HEK293 (cell line): ENCODE results near the gene RIPK3.

ENCODE experiments used
- CTCF ChIA-PET: fragments of 350-600 bp; formaldehyde crosslinking; extraction: SDS; loops from one replicate; lab custom pipeline; 2021; ENCODE audit warnings: antibody characterized with exemption; lab: Yijun Ruan, JAX
- POLR2A ChIA-PET: fragments of 300-600 bp; formaldehyde crosslinking; extraction: SDS; loops from one replicate; lab custom pipeline; 2020; ENCODE audit warnings: antibody characterized with exemption, inconsistent platforms; lab: Yijun Ruan, JAX
- H3K27ac ChIP-seq: fragments of 200-500 bp; sonication (Bioruptor generic); 2 replicates; pipeline ENCODE4 v1.5.1; 2014; ENCODE audit warnings: low read depth, low read length, control low read depth, inconsistent platforms; ENCODE audit errors: extremely low read depth
- H3K36me3 ChIP-seq, 2 experiments: fragments of 200-500 bp in 1 of 2; sonication (Bioruptor generic) in 1 of 2; 1 replicate in 1 of 2; 2 replicates in 1 of 2; pipeline ENCODE4 v1.5.1; 2014 to 2017; ENCODE audit warnings: inconsistent platforms in 2 of 2, low read length in 2 of 2; ENCODE audit not compliant: control insufficient read depth in 2 of 2, insufficient read depth in 1 of 2
- H3K4me1 ChIP-seq: fragments of 200-500 bp; sonication (Bioruptor generic); 2 replicates; pipeline ENCODE4 v1.5.1; 2014; ENCODE audit warnings: mild to moderate bottlenecking, low read length, inconsistent platforms; ENCODE audit not compliant: control insufficient read depth, insufficient read depth
- H3K4me3 ChIP-seq: 2 replicates; pipeline ENCODE4 v1.5.1; 2011; ENCODE audit warnings: low read depth, mild to moderate bottlenecking, control low read depth, low read length, moderate library complexity
- H3K9me3 ChIP-seq: fragments of 200-500 bp; sonication (Bioruptor generic); 2 replicates; pipeline ENCODE4 v1.5.1; 2014; ENCODE audit warnings: low read depth, low read length, inconsistent platforms; ENCODE audit not compliant: control insufficient read depth, insufficient read depth
- GLIS1 ChIP-seq: fragments of 450-650 bp; formaldehyde crosslinking; IDR thresholded peaks from 2 replicates; pipeline ENCODE4 v1.5.1; 2016; ENCODE audit warnings: missing biosample characterization, missing genetic modification characterization
- KLF7 ChIP-seq: fragments of 450-650 bp; formaldehyde crosslinking; IDR thresholded peaks from 2 replicates; pipeline ENCODE4 v1.5.1; 2016; ENCODE audit warnings: missing biosample characterization, missing genetic modification characterization, borderline replicate concordance
- SP7 ChIP-seq: fragments of 450-650 bp; formaldehyde crosslinking; IDR thresholded peaks from 2 replicates; pipeline ENCODE4 v1.5.1; 2016; ENCODE audit warnings: missing biosample characterization, missing genetic modification characterization
- TRIM28 ChIP-seq: IDR thresholded peaks from 2 replicates; pipeline ENCODE4 v1.6.1; 2011; ENCODE audit warnings: low read length, control low read depth, borderline replicate concordance
- ZBTB17 ChIP-seq: fragments of 450-650 bp; formaldehyde crosslinking; IDR thresholded peaks from 2 replicates; pipeline ENCODE4 v1.5.1; 2016; ENCODE audit warnings: missing biosample characterization, missing genetic modification characterization
- ZBTB20 ChIP-seq: fragments of 450-650 bp; formaldehyde crosslinking; IDR thresholded peaks from 2 replicates; pipeline ENCODE4 v1.5.1; 2016; ENCODE audit warnings: missing biosample characterization, missing genetic modification characterization
- ZFHX2 ChIP-seq: fragments of 450-650 bp; formaldehyde crosslinking; conservative IDR thresholded peaks from 2 replicates; pipeline ENCODE4 v1.5.1; 2016; ENCODE audit warnings: missing biosample characterization, missing genetic modification characterization
- ZNF175 ChIP-seq: fragments of 450-650 bp; formaldehyde crosslinking; IDR thresholded peaks from 2 replicates; pipeline ENCODE4 v1.5.1; 2016; ENCODE audit warnings: missing biosample characterization, missing genetic modification characterization
- ZNF248 ChIP-seq: fragments of 450-650 bp; formaldehyde crosslinking; IDR thresholded peaks from 2 replicates; pipeline ENCODE4 v1.5.1; 2017; ENCODE audit warnings: missing biosample characterization, missing genetic modification characterization
- ZNF544 ChIP-seq: fragments of 450-650 bp; formaldehyde crosslinking; IDR thresholded peaks from 2 replicates; pipeline ENCODE4 v1.5.0; 2017; ENCODE audit warnings: missing biosample characterization, missing genetic modification characterization
- ZNF600 ChIP-seq: fragments of 450-650 bp; formaldehyde crosslinking; IDR thresholded peaks from 2 replicates; pipeline ENCODE4 v1.5.1; 2016; ENCODE audit warnings: missing biosample characterization, missing genetic modification characterization
- ZNF654 ChIP-seq: fragments of 450-650 bp; formaldehyde crosslinking; IDR thresholded peaks from 2 replicates; pipeline ENCODE4 v1.5.1; 2016; ENCODE audit warnings: low read depth, missing biosample characterization, missing genetic modification characterization
- ZNF76 ChIP-seq: fragments of 450-650 bp; formaldehyde crosslinking; IDR thresholded peaks from 2 replicates; pipeline ENCODE4; 2016; ENCODE audit warnings: low read depth, missing biosample characterization, missing genetic modification characterization, borderline replicate concordance
- ZNF776 ChIP-seq: fragments of 450-650 bp; formaldehyde crosslinking; IDR thresholded peaks from 2 replicates; pipeline ENCODE4 v1.5.0; 2017; ENCODE audit warnings: missing biosample characterization, missing genetic modification characterization, borderline replicate concordance
- TF ChIP-seq, protein P1 (sequence below): fragments of 450-650 bp; formaldehyde crosslinking; IDR thresholded peaks from 2 replicates; pipeline ENCODE4 v1.5.1; 2016; ENCODE audit warnings: missing biosample characterization, missing genetic modification characterization, low read depth
- TF ChIP-seq, protein P2 (sequence below): fragments of 450-650 bp; formaldehyde crosslinking; IDR thresholded peaks from 2 replicates; pipeline ENCODE4 v1.5.1; 2016; ENCODE audit warnings: missing biosample characterization, missing genetic modification characterization
- TF ChIP-seq, protein P3 (sequence below): fragments of 450-650 bp; formaldehyde crosslinking; IDR thresholded peaks from 2 replicates; pipeline ENCODE4 v1.5.1; 2017; ENCODE audit warnings: missing biosample characterization, missing genetic modification characterization
- TF ChIP-seq, protein P4 (sequence below): fragments of 450-650 bp; formaldehyde crosslinking; IDR thresholded peaks from 2 replicates; pipeline ENCODE4 v1.5.1; 2016; ENCODE audit warnings: missing biosample characterization, missing genetic modification characterization

RIPK3 gene

DNA sequence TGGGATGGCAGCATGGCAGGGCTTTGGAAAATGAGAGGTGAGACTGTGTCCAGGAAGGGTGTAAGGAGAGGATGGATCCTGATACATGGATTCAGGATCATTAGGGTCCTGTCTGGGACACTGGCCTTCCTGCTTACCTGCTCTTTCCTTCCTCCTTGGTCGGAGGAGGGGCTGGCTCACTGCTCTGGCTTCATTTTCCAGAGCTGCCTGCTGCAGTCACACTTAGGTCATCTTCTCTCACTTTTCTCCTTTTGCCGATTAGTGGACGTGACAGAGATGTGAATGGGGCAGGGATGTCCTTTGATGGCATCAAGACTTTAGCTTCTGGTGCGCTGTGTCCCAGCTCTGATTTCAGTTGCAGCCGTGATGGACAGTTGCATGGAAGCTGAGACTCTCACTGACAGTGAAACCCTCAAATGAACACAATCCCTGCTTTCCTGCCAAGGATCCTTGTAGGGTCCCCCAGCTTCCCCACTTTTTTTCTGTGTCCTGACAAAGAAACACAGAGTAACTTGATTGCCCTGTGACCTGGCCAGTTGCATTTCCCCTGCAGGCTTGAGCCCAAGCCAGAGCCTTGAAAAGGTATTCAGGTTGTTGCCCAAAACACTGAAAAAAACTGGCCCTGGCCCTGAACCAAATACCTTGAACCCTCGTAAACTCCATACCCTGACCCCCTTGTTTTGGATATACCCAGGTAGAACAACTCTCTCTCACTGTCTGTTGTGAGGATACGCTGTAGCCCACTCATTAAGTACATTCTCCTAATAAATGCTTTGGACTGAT is 31.3 kb downstream of the RIPK3 start:
- no peak for TF ChIP-seq ZNF654 (tag by site-specific recombination)
- no peak for TF ChIP-seq ZNF248 (tag by site-specific recombination)
- TF ChIP-seq ZNF175 (tag by site-specific recombination): no peak
- TF ChIP-seq ZBTB20 (tag by site-specific recombination): 0 out of 2 replicates have a peak, but pooled peaks have one; percentile 6
- TF ChIP-seq KLF7 (tag by site-specific recombination): no peak
- TF ChIP-seq ZFHX2 (tag by site-specific recombination): no peak
- TF ChIP-seq, protein P1, sequence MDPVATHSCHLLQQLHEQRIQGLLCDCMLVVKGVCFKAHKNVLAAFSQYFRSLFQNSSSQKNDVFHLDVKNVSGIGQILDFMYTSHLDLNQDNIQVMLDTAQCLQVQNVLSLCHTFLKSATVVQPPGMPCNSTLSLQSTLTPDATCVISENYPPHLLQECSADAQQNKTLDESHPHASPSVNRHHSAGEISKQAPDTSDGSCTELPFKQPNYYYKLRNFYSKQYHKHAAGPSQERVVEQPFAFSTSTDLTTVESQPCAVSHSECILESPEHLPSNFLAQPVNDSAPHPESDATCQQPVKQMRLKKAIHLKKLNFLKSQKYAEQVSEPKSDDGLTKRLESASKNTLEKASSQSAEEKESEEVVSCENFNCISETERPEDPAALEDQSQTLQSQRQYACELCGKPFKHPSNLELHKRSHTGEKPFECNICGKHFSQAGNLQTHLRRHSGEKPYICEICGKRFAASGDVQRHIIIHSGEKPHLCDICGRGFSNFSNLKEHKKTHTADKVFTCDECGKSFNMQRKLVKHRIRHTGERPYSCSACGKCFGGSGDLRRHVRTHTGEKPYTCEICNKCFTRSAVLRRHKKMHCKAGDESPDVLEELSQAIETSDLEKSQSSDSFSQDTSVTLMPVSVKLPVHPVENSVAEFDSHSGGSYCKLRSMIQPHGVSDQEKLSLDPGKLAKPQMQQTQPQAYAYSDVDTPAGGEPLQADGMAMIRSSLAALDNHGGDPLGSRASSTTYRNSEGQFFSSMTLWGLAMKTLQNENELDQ (tag by site-specific recombination): no peak
- no peak for TF ChIP-seq ZNF776 (tag by site-specific recombination)
- H3K9me3 ChIP-seq: no peaks in the 10 kb centered on the region
- no peak overlapping the region for H3K4me3 ChIP-seq
- ChIA-PET POLR2A (interaction anchor here (0.8 to 2.7 kb wide), 9 partner anchors 9 to 173 kb away, joined by 3 to 15 read pairs (median 4); partner anchors contain the start of genes DHRS1, NOP9, PSME1 and RABGGTA), CTCF (interaction anchor here (0.5 to 5.1 kb wide), 43 partner anchors 8 to 1364 kb away, joined by 3 to 70 read pairs (median 4); partner anchors contain the start of genes CBLN3, CHMP4A, DHRS1 and KHNYN)
- no peaks in the 10 kb centered on the region for H3K4me1 ChIP-seq
- H3K27ac ChIP-seq: no peak overlapping the region
- H3K36me3 ChIP-seq: peaks cover 15 to 89% of the 10 kb centered on the region in 2 experiments

DNA sequence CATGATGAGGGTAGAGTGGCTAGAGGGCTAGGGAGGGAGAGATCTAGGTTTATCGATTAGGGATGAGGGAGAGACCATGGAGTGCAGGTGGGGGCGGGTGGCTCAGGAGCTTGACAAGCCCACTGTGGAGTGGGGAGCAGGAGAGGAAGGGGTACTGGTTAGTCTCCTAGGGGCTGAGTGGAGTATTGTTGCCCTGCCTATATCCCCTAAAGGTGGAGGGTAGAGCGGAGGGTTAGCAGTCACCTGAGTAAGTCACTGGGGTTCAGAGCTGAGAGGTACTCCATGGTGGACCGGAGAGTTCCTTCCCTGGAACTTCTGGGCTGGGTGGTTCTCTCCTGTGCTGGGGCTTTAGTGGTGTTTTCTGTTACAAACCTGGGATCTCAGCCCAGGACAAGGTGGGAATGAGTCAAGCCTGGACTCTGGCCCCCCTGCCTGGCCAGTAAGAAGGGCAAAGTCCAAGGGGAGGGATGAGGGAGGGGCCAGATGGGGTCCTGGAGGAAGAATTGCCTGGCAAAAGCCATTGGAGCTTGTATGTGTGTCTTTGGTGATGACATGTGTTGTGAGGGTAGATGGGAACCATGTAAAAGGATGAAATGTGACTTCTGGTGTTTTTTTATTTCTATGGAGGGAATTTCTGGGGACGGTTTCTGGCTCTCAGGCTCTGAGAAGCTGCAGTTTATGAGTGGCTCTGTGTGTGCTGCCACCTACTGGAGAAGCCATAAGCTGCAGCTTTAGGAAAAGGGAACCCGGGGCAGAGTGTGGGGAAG is 32.0 kb downstream of the RIPK3 start, which contains the start of gene CIDEB:
TSS of gene CIDEB (minus strand) at position 403 of the 767 bp plus-strand sequence. CDS start at position 284, 119 bp downstream.
- TF ChIP-seq, protein P2, sequence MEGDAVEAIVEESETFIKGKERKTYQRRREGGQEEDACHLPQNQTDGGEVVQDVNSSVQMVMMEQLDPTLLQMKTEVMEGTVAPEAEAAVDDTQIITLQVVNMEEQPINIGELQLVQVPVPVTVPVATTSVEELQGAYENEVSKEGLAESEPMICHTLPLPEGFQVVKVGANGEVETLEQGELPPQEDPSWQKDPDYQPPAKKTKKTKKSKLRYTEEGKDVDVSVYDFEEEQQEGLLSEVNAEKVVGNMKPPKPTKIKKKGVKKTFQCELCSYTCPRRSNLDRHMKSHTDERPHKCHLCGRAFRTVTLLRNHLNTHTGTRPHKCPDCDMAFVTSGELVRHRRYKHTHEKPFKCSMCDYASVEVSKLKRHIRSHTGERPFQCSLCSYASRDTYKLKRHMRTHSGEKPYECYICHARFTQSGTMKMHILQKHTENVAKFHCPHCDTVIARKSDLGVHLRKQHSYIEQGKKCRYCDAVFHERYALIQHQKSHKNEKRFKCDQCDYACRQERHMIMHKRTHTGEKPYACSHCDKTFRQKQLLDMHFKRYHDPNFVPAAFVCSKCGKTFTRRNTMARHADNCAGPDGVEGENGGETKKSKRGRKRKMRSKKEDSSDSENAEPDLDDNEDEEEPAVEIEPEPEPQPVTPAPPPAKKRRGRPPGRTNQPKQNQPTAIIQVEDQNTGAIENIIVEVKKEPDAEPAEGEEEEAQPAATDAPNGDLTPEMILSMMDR (tag by site-specific recombination): peak; percentile 78
- TF ChIP-seq GLIS1 (tag by site-specific recombination): 0 out of 2 replicates have a peak, but pooled peaks have one; percentile 16
- TF ChIP-seq, protein P3, sequence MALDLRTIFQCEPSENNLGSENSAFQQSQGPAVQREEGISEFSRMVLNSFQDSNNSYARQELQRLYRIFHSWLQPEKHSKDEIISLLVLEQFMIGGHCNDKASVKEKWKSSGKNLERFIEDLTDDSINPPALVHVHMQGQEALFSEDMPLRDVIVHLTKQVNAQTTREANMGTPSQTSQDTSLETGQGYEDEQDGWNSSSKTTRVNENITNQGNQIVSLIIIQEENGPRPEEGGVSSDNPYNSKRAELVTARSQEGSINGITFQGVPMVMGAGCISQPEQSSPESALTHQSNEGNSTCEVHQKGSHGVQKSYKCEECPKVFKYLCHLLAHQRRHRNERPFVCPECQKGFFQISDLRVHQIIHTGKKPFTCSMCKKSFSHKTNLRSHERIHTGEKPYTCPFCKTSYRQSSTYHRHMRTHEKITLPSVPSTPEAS: no peak
- TF ChIP-seq, protein P4, sequence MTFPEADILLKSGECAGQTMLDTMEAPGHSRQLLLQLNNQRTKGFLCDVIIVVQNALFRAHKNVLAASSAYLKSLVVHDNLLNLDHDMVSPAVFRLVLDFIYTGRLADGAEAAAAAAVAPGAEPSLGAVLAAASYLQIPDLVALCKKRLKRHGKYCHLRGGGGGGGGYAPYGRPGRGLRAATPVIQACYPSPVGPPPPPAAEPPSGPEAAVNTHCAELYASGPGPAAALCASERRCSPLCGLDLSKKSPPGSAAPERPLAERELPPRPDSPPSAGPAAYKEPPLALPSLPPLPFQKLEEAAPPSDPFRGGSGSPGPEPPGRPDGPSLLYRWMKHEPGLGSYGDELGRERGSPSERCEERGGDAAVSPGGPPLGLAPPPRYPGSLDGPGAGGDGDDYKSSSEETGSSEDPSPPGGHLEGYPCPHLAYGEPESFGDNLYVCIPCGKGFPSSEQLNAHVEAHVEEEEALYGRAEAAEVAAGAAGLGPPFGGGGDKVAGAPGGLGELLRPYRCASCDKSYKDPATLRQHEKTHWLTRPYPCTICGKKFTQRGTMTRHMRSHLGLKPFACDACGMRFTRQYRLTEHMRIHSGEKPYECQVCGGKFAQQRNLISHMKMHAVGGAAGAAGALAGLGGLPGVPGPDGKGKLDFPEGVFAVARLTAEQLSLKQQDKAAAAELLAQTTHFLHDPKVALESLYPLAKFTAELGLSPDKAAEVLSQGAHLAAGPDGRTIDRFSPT (tag by site-specific recombination): no peak
- TF ChIP-seq ZBTB20 (tag by site-specific recombination): peak; percentile 85
- no peak for TF ChIP-seq ZNF544 (tag by site-specific recombination)
- TF ChIP-seq ZNF600 (tag by site-specific recombination): 0 out of 2 replicates have a peak, but pooled peaks have one; percentile 9
- 0 out of 2 replicates have a peak, but pooled peaks have one; percentile 10 for TF ChIP-seq SP7 (tag by site-specific recombination)
- peak; percentile 33; the same call in 1 of the 2 replicates for TF ChIP-seq ZNF76 (tag by site-specific recombination)
- TF ChIP-seq ZBTB17 (tag by site-specific recombination): peak; percentile 24; the same call in 1 of the 2 replicates
- peak; percentile 40 for TF ChIP-seq ZNF654 (tag by site-specific recombination)
- no peak for TF ChIP-seq TRIM28
- Histone ChIP-seq H3K36me3 (peaks cover 20 to 92% of the 10 kb centered on the region in 2 experiments), H3K4me1 (no peaks in the 10 kb centered on the region), H3K4me3 (no peak within 1 kb of the TSS), H3K9me3 (no peaks in the 10 kb centered on the region), H3K27ac (no peak within 1 kb of the TSS)
- ChIA-PET CTCF (interaction anchor here (0.6 to 5.1 kb wide), 45 partner anchors 9 to 683 kb away, joined by 3 to 70 read pairs (median 4); partner anchors contain the start of genes CBLN3, CHMP4A, DHRS1 and KHNYN), POLR2A (interaction anchor here (0.8 to 2.7 kb wide), 15 partner anchors 8 to 193 kb away, joined by 3 to 15 read pairs (median 3); partner anchors contain the start of genes CBLN3, DCAF11, DHRS1 and KHNYN)
